ENCODE data around the gene PCBP2.

- TF ChIP-seq CEBPB (IDR thresholded peaks at IDR 0.05; ENCODE audit: low read depth, low read length) (no peak), POLR2A (IDR thresholded peaks at IDR 0.05; ENCODE audit: low read depth, low read length) (no peak), MXI1 (IDR thresholded peaks at IDR 0.05; ENCODE audit: borderline replicate concordance, low read depth, low read length) (no peak), BHLHE40 (IDR thresholded peaks at IDR 0.05; ENCODE audit: low read depth, low read length) (no peak), RAD21 (IDR thresholded peaks at IDR 0.05; ENCODE audit: low read length) (no peak), MAFK (IDR thresholded peaks at IDR 0.05; ENCODE audit: low read depth, low read length) (no peak), RCOR1 (IDR thresholded peaks at IDR 0.05; ENCODE audit: insufficient replicate concordance, low read length) (no peak), CHD1 (IDR thresholded peaks at IDR 0.05; ENCODE audit: low read depth, low read length) (no peak), SMC3 (IDR thresholded peaks at IDR 0.05; ENCODE audit: low read depth, low read length) (no peak), ELK1 (IDR thresholded peaks at IDR 0.05; ENCODE audit: borderline replicate concordance, low read depth, low read length) (no peak), RFX5 (IDR thresholded peaks at IDR 0.05; ENCODE audit: low read depth, low read length) (no peak), FOS (IDR thresholded peaks at IDR 0.05; ENCODE audit: low read depth, low read length) (no peak)
- TF ChIP-seq, protein P1, sequence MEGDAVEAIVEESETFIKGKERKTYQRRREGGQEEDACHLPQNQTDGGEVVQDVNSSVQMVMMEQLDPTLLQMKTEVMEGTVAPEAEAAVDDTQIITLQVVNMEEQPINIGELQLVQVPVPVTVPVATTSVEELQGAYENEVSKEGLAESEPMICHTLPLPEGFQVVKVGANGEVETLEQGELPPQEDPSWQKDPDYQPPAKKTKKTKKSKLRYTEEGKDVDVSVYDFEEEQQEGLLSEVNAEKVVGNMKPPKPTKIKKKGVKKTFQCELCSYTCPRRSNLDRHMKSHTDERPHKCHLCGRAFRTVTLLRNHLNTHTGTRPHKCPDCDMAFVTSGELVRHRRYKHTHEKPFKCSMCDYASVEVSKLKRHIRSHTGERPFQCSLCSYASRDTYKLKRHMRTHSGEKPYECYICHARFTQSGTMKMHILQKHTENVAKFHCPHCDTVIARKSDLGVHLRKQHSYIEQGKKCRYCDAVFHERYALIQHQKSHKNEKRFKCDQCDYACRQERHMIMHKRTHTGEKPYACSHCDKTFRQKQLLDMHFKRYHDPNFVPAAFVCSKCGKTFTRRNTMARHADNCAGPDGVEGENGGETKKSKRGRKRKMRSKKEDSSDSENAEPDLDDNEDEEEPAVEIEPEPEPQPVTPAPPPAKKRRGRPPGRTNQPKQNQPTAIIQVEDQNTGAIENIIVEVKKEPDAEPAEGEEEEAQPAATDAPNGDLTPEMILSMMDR (conservative IDR thresholded peaks at IDR 0.05; ENCODE audit: low read depth, low read length), result no peak
- TF ChIP-seq, protein P2, sequence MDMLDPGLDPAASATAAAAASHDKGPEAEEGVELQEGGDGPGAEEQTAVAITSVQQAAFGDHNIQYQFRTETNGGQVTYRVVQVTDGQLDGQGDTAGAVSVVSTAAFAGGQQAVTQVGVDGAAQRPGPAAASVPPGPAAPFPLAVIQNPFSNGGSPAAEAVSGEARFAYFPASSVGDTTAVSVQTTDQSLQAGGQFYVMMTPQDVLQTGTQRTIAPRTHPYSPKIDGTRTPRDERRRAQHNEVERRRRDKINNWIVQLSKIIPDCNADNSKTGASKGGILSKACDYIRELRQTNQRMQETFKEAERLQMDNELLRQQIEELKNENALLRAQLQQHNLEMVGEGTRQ (IDR thresholded peaks at IDR 0.05; ENCODE audit: low read depth, low read length), result no peak
Measured at GRCh38 chr12:53478865-53479264, 27.0 kb downstream of the PCBP2 start.

All from IMR-90 (cell line).